ENCODE data around the gene SH2D2A. TPM values are rescaled to one million over a fixed set of nuclear protein-coding genes. Genes with fewer than 3 reads are reported as not detected.

The SH2D2A gene
- total and polyA plus RNA-seq, 9 of the 15 experiments (the other 6 are each of a cell fraction or from before 2014, with no cell fraction given), result 0.89 to 33.6 (median 6.9) TPM

- TF ChIP-seq, protein P1, sequence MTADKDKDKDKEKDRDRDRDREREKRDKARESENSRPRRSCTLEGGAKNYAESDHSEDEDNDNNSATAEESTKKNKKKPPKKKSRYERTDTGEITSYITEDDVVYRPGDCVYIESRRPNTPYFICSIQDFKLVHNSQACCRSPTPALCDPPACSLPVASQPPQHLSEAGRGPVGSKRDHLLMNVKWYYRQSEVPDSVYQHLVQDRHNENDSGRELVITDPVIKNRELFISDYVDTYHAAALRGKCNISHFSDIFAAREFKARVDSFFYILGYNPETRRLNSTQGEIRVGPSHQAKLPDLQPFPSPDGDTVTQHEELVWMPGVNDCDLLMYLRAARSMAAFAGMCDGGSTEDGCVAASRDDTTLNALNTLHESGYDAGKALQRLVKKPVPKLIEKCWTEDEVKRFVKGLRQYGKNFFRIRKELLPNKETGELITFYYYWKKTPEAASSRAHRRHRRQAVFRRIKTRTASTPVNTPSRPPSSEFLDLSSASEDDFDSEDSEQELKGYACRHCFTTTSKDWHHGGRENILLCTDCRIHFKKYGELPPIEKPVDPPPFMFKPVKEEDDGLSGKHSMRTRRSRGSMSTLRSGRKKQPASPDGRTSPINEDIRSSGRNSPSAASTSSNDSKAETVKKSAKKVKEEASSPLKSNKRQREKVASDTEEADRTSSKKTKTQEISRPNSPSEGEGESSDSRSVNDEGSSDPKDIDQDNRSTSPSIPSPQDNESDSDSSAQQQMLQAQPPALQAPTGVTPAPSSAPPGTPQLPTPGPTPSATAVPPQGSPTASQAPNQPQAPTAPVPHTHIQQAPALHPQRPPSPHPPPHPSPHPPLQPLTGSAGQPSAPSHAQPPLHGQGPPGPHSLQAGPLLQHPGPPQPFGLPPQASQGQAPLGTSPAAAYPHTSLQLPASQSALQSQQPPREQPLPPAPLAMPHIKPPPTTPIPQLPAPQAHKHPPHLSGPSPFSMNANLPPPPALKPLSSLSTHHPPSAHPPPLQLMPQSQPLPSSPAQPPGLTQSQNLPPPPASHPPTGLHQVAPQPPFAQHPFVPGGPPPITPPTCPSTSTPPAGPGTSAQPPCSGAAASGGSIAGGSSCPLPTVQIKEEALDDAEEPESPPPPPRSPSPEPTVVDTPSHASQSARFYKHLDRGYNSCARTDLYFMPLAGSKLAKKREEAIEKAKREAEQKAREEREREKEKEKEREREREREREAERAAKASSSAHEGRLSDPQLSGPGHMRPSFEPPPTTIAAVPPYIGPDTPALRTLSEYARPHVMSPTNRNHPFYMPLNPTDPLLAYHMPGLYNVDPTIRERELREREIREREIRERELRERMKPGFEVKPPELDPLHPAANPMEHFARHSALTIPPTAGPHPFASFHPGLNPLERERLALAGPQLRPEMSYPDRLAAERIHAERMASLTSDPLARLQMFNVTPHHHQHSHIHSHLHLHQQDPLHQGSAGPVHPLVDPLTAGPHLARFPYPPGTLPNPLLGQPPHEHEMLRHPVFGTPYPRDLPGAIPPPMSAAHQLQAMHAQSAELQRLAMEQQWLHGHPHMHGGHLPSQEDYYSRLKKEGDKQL (CRISPR knock-in tag; IDR thresholded peaks at IDR 0.05; ENCODE audit: borderline replicate concordance), result no peak
- peak; percentile 68; the same call in 1 of the 2 replicates for TF ChIP-seq SP1 (CRISPR knock-in tag; IDR thresholded peaks at IDR 0.05)
- TF ChIP-seq C11orf30 (IDR thresholded peaks at IDR 0.05; ENCODE audit: low read depth), result peak; percentile 90
- no peak for TF ChIP-seq ZNF146 (CRISPR knock-in tag; IDR thresholded peaks at IDR 0.05; ENCODE audit: unreplicated experiment)
- TF ChIP-seq TAF15 (IDR thresholded peaks at IDR 0.05; ENCODE audit: low read depth, low read length), result no peak
- TF ChIP-seq HDAC2 (IDR thresholded peaks at IDR 0.05), result peak; percentile 55; the same call in 1 of the 2 replicates
- no peak for TF ChIP-seq FOXO4 (CRISPR knock-in tag; IDR thresholded peaks at IDR 0.05)
- peak; percentile 95 for TF ChIP-seq CREB1 (IDR thresholded peaks at IDR 0.05)
- TF ChIP-seq CREB1 (CRISPR knock-in tag; IDR thresholded peaks at IDR 0.05), result peak; percentile 85
- TF ChIP-seq ELF1 (tag; IDR thresholded peaks at IDR 0.05), result peak; percentile 54; the same call in 1 of the 2 replicates
- TF ChIP-seq MEIS2 (IDR thresholded peaks at IDR 0.05; ENCODE audit: partially characterized antibody), result peak; percentile 67
- TF ChIP-seq BCLAF1 (IDR thresholded peaks at IDR 0.05; ENCODE audit: borderline replicate concordance in 1 of 2, control insufficient read depth in 1 of 2, low read depth in 2 of 2, low read length in 1 of 2), result no peak
- no peak for TF ChIP-seq ZNF277 (CRISPR knock-in tag; IDR thresholded peaks at IDR 0.05; ENCODE audit: borderline replicate concordance)
- peak; percentile 24; the same call in 1 of the 2 replicates for TF ChIP-seq TEAD4 (IDR thresholded peaks at IDR 0.05; ENCODE audit: low read length)
- no peak for TF ChIP-seq TEAD4 (CRISPR knock-in tag; IDR thresholded peaks at IDR 0.05; ENCODE audit: borderline replicate concordance)
Observed at GRCh38 chr1:156816561-156817328, at the start of gene SH2D2A (continued).

Measured in K562 (cell line).